HEK293 (cell line): ENCODE measurements around the gene TIMM50.
"Not testable (repeated sequence)": the region's sequence is repeated elsewhere in the genome, so short reads cannot be mapped to it uniquely, and the experiment has no call there.

Experiments used
- CTCF ChIA-PET: fragments of 350-600 bp; formaldehyde crosslinking; extraction: SDS; loops from one replicate; lab custom pipeline; 2021; ENCODE audit warnings: antibody characterized with exemption; lab: Yijun Ruan, JAX
- POLR2A ChIA-PET: fragments of 300-600 bp; formaldehyde crosslinking; extraction: SDS; loops from one replicate; lab custom pipeline; 2020; ENCODE audit warnings: antibody characterized with exemption, inconsistent platforms; lab: Yijun Ruan, JAX
- H3K27ac ChIP-seq: fragments of 200-500 bp; sonication (Bioruptor generic); 2 replicates; pipeline ENCODE4 v1.5.1; 2014; ENCODE audit warnings: low read depth, low read length, control low read depth, inconsistent platforms; ENCODE audit errors: extremely low read depth
- H3K36me3 ChIP-seq, 2 experiments: fragments of 200-500 bp in 1 of 2; sonication (Bioruptor generic) in 1 of 2; 1 replicate in 1 of 2; 2 replicates in 1 of 2; pipeline ENCODE4 v1.5.1; 2014 to 2017; ENCODE audit warnings: inconsistent platforms in 2 of 2, low read length in 2 of 2; ENCODE audit not compliant: control insufficient read depth in 2 of 2, insufficient read depth in 1 of 2
- H3K4me1 ChIP-seq: fragments of 200-500 bp; sonication (Bioruptor generic); 2 replicates; pipeline ENCODE4 v1.5.1; 2014; ENCODE audit warnings: mild to moderate bottlenecking, low read length, inconsistent platforms; ENCODE audit not compliant: control insufficient read depth, insufficient read depth
- H3K4me3 ChIP-seq: 2 replicates; pipeline ENCODE4 v1.5.1; 2011; ENCODE audit warnings: low read depth, mild to moderate bottlenecking, control low read depth, low read length, moderate library complexity
- H3K9me3 ChIP-seq: fragments of 200-500 bp; sonication (Bioruptor generic); 2 replicates; pipeline ENCODE4 v1.5.1; 2014; ENCODE audit warnings: low read depth, low read length, inconsistent platforms; ENCODE audit not compliant: control insufficient read depth, insufficient read depth
- EGR2 ChIP-seq: fragments of 450-650 bp; formaldehyde crosslinking; IDR thresholded peaks from 2 replicates; pipeline ENCODE4 v1.5.1; 2016; ENCODE audit warnings: low read depth, missing biosample characterization, missing genetic modification characterization
- GFI1B ChIP-seq: fragments of 450-650 bp; formaldehyde crosslinking; IDR thresholded peaks from 2 replicates; pipeline ENCODE4 v1.5.1; 2016; ENCODE audit warnings: missing biosample characterization, missing genetic modification characterization
- KLF9 ChIP-seq: fragments of 450-650 bp; formaldehyde crosslinking; IDR thresholded peaks from 2 replicates; pipeline ENCODE4 v1.5.1; 2016; ENCODE audit warnings: missing biosample characterization, missing genetic modification characterization, low read depth
- PRDM1 ChIP-seq: fragments of 450-650 bp; formaldehyde crosslinking; IDR thresholded peaks from 2 replicates; pipeline ENCODE4; 2016; ENCODE audit warnings: missing biosample characterization, missing genetic modification characterization
- REPIN1 ChIP-seq: fragments of 450-650 bp; formaldehyde crosslinking; IDR thresholded peaks from 2 replicates; pipeline ENCODE4 v1.5.1; 2017; ENCODE audit warnings: missing biosample characterization, missing genetic modification characterization, low read depth
- SALL2 ChIP-seq: fragments of 450-650 bp; formaldehyde crosslinking; IDR thresholded peaks from 2 replicates; pipeline ENCODE4 v1.5.0; 2017; ENCODE audit warnings: missing biosample characterization, mild to moderate bottlenecking, missing genetic modification characterization, borderline replicate concordance
- SP2 ChIP-seq: fragments of 450-650 bp; formaldehyde crosslinking; IDR thresholded peaks from 2 replicates; pipeline ENCODE4 v1.5.1; 2016; ENCODE audit warnings: missing biosample characterization, missing genetic modification characterization
- ZBTB20 ChIP-seq: fragments of 450-650 bp; formaldehyde crosslinking; IDR thresholded peaks from 2 replicates; pipeline ENCODE4 v1.5.1; 2016; ENCODE audit warnings: missing biosample characterization, missing genetic modification characterization
- ZNF121 ChIP-seq: fragments of 450-650 bp; formaldehyde crosslinking; IDR thresholded peaks from 2 replicates; pipeline ENCODE4 v1.5.1; 2016; ENCODE audit warnings: missing biosample characterization, missing genetic modification characterization
- ZNF146 ChIP-seq: fragments of 450-650 bp; formaldehyde crosslinking; IDR thresholded peaks from 2 replicates; pipeline ENCODE4 v1.5.1; 2016; ENCODE audit warnings: missing biosample characterization, missing genetic modification characterization
- ZNF18 ChIP-seq: fragments of 450-650 bp; formaldehyde crosslinking; IDR thresholded peaks from 2 replicates; pipeline ENCODE4 v1.5.1; 2016; ENCODE audit warnings: missing biosample characterization, missing genetic modification characterization
- ZNF280C ChIP-seq: fragments of 450-650 bp; formaldehyde crosslinking; IDR thresholded peaks from 2 replicates; pipeline ENCODE4 v1.5.1; 2016; ENCODE audit warnings: missing biosample characterization, missing genetic modification characterization
- ZNF341 ChIP-seq: fragments of 450-650 bp; formaldehyde crosslinking; IDR thresholded peaks from 2 replicates; pipeline ENCODE4; 2016; ENCODE audit warnings: low read depth, missing biosample characterization, missing genetic modification characterization
- ZNF404 ChIP-seq: fragments of 450-650 bp; formaldehyde crosslinking; IDR thresholded peaks from 2 replicates; pipeline ENCODE4 v1.5.1; 2017; ENCODE audit warnings: missing biosample characterization, missing genetic modification characterization
- ZNF510 ChIP-seq: fragments of 450-650 bp; formaldehyde crosslinking; IDR thresholded peaks from 2 replicates; pipeline ENCODE4 v1.5.1; 2018; ENCODE audit warnings: mild to moderate bottlenecking, missing genetic modification characterization, missing biosample characterization; ENCODE audit not compliant: insufficient replicate concordance
- ZNF555 ChIP-seq: fragments of 450-650 bp; formaldehyde crosslinking; conservative IDR thresholded peaks from 2 replicates; pipeline ENCODE4 v1.5.1; 2017; ENCODE audit warnings: missing biosample characterization, mild to moderate bottlenecking, missing genetic modification characterization, inconsistent platforms
- ZNF658 ChIP-seq: fragments of 450-650 bp; formaldehyde crosslinking; IDR thresholded peaks from 2 replicates; pipeline ENCODE4; 2016; ENCODE audit warnings: missing biosample characterization, missing genetic modification characterization
- TF ChIP-seq, protein P1 (sequence below): fragments of 450-650 bp; formaldehyde crosslinking; IDR thresholded peaks from 2 replicates; pipeline ENCODE4 v1.5.1; 2016; ENCODE audit warnings: missing biosample characterization, missing genetic modification characterization, borderline replicate concordance

The TIMM50 gene

GRCh38 chr19:39451257-39451656, 29.4 kb upstream of the TIMM50 start:
- CTCF ChIA-PET = interaction anchor here (0.7 kb wide), 1 partner anchor 22 kb away, joined by 3 read pairs; no protein-coding TSS in a partner anchor

DNA sequence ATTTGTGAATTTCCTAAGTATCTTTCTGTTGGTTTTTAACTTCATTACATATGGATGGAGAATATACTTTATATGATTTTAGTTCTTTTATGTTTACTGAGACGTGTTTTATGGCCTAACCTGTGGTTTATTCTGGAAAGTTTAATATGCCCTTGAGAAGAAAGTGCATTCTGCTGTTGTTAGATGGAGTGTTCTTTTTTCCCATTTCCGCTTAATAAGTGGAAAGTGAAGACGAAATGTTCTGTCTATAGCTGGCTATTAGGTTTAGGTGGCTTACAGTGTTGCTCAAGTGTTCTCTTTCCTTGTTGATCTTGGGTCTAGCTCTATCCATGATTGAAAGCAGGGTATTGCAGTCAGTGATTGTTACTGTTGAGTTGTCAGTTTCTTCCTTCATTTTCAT, 17.2 kb upstream of the TIMM50 start:
- TF ChIP-seq PRDM1 (peak; percentile 79), ZBTB20 (tag by site-specific recombination) (no peak)
- Histone ChIP-seq H3K27ac (peak overlapping the region; percentile 16; the same call in 1 of the 2 replicates), H3K36me3 (peaks cover 87 to 100% of the 10 kb centered on the region in 2 experiments), H3K9me3 (no peaks in the 10 kb centered on the region; the same call in 1 of the 2 replicates), H3K4me1 (no peaks in the 10 kb centered on the region), H3K4me3 (no peak overlapping the region)
- ChIA-PET POLR2A (interaction anchor here (2.2 to 5.6 kb wide), 2 partner anchors 18 to 28 kb away, joined by 6 to 37 read pairs; partner anchors contain the start of genes RPS16 and SUPT5H), CTCF (interaction anchor here (0.7 to 9.9 kb wide), 6 partner anchors 9 to 1221 kb away, joined by 3 to 84 read pairs (median 4); partner anchors contain the start of genes EID2B and PLEKHG2)

More at GRCh38 chr19:39451257-39451656, 29.4 kb upstream of the TIMM50 start:
- POLR2A ChIA-PET = interaction anchor here (8.1 kb wide), 1 partner anchor 16 kb away, joined by 199 read pairs; the partner anchor contains the start of gene RPS16
- peaks cover 75 to 98% of the 10 kb centered on the region in 2 experiments for H3K36me3 ChIP-seq
- H3K27ac ChIP-seq, H3K4me3 ChIP-seq, H3K9me3 ChIP-seq: not testable (repeated sequence)
- H3K4me1 ChIP-seq = peaks cover 15% of the 10 kb centered on the region
- 0 out of 2 replicates have a peak, but pooled peaks have one; percentile 3 for TF ChIP-seq KLF9 (tag by site-specific recombination)
- TF ChIP-seq ZNF146 = 0 out of 2 replicates have a peak, but pooled peaks have one; percentile 15
- TF ChIP-seq GFI1B (tag by site-specific recombination) = peak; percentile 10; the same call in 1 of the 2 replicates
- TF ChIP-seq, all 188 proteins: peak for 3; not testable (repeated sequence) for 185

DNA sequence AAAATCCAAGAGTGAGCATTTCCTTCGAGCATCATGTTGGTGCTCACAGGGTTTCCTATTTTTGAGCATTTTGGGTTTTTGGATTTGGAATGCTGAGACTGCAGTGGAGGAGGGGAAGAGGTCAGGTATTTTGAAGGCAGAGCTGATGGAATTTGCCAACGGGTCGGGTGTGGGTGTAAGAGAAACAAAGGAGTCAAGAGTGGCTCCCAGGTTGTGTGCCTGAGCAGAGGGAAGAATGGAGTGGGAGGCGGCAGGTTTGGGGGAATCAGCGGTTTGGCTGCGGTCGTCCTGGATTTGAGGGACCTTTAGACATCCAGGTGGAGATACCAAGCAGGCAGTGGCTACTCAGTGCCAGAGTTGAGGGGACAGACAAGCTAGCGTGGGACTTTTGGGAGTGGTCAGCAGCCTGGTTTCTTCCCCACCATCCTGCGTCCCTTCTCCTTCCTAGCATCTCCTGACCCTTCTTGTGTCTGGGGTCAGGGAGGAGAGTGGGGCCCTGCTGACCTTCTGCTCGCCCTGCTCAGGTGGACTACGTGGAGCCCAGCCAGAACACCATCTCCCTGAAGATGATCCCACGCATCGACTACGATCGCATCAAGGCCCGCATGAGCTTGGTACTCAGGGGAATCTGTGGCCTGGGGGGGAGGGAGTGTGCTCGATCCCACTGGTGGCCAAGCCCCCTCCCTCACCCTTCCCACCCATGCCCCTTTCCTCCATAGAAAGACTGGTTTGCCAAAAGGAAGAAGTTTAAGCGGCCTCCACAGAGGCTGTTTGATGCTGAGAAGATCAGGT, 14.5 kb upstream of the TIMM50 start:
- H3K36me3 ChIP-seq = peaks cover 87 to 100% of the 10 kb centered on the region in 2 experiments
- H3K4me3 ChIP-seq = no peak overlapping the region
- H3K4me1 ChIP-seq = no peaks in the 10 kb centered on the region
- H3K27ac ChIP-seq = no peak overlapping the region
- TF ChIP-seq ZNF658 (tag by site-specific recombination) = no peak
- peak; percentile 51 for TF ChIP-seq EGR2
- H3K9me3 ChIP-seq = no peaks in the 10 kb centered on the region
- ChIA-PET CTCF (interaction anchor here (1.0 to 9.9 kb wide), 4 partner anchors 9 to 66 kb away, joined by 3 to 84 read pairs (median 3); partner anchors contain the start of gene EID2B), POLR2A (interaction anchor here (0.9 to 2.3 kb wide), 3 partner anchors 21 to 73 kb away, joined by 3 to 13 read pairs (median 3); partner anchors contain the start of genes RPS16 and SUPT5H)

DNA sequence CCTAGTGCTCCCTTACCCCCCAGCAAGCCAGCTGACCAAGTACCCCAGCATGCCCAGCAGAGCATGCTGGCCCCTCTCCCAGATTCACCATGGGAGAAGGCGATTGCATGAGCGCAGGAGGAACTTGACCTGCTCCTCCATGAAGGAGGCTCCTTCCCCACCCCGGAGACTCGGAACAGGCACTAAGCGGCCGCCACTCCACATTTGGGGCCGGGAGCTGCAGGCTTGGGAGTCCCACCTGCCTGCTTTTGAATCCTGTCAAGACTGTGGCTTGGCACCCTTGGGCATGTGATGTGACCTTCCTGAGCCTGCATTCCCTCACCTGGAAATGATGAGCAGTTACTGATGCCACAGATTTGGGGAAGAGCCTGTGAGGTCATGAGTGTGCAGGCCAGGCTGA, 12.7 kb upstream of the TIMM50 start:
- no peaks in the 10 kb centered on the region for H3K4me1 ChIP-seq
- peaks cover 94 to 100% of the 10 kb centered on the region in 2 experiments for H3K36me3 ChIP-seq
- H3K27ac ChIP-seq = no peak overlapping the region
- CTCF ChIA-PET = interaction anchor here (0.6 to 9.9 kb wide), 4 partner anchors 7 to 204 kb away, joined by 3 to 84 read pairs (median 14); partner anchors contain the start of gene EID2B
- no peaks in the 10 kb centered on the region for H3K9me3 ChIP-seq
- POLR2A ChIA-PET = interaction anchor here (0.8 to 3.0 kb wide), 4 partner anchors 11 to 36 kb away, joined by 3 to 11 read pairs (median 6); partner anchors contain the start of genes RPS16 and TIMM50
- no peak overlapping the region for H3K4me3 ChIP-seq
- TF ChIP-seq ZNF341 (tag by site-specific recombination) (no peak), SALL2 (tag by site-specific recombination) (no peak), ZNF18 (tag by site-specific recombination) (no peak), ZNF404 (tag by site-specific recombination) (no peak), ZNF121 (tag by site-specific recombination) (no peak), ZNF555 (tag by site-specific recombination) (no peak), REPIN1 (tag by site-specific recombination) (no peak), ZNF510 (no peak), ZNF280C (no peak), SP2 (tag by site-specific recombination) (no peak)
- TF ChIP-seq, protein P1, sequence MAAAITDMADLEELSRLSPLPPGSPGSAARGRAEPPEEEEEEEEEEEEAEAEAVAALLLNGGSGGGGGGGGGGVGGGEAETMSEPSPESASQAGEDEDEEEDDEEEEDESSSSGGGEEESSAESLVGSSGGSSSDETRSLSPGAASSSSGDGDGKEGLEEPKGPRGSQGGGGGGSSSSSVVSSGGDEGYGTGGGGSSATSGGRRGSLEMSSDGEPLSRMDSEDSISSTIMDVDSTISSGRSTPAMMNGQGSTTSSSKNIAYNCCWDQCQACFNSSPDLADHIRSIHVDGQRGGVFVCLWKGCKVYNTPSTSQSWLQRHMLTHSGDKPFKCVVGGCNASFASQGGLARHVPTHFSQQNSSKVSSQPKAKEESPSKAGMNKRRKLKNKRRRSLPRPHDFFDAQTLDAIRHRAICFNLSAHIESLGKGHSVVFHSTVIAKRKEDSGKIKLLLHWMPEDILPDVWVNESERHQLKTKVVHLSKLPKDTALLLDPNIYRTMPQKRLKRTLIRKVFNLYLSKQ (tag by site-specific recombination) = no peak
